HCT116 (cell line): ENCODE results near the gene TNFRSF6B. TPM values are rescaled to one million over a fixed set of nuclear protein-coding genes. Genes with fewer than 3 reads are reported as not detected.
A peak's percentile ranks its signal among the peaks of the same experiment; 100 is the strongest.

Source experiments
- ATAC-seq: fragments of 200-7000 bp; cut with Tn5 transposase; 2 replicates; pipeline ENCODE4 v1.9.1; 2020; ENCODE audit warnings: mild to moderate bottlenecking, moderate library complexity
- BruUV-seq: library from RNA; stranded (reverse); fragments of 400-500 nt; replicated peaks from 2 replicates; lab custom pipeline; 2021; lab: Mats Ljungman, UMichigan
- CTCF ChIA-PET: fragments of 300-600 bp; sonication (Branson Sonifier 250); formaldehyde crosslinking; loops from one replicate; lab custom pipeline; 2021; ENCODE audit warnings: antibody characterized with exemption; lab: Charles Lee
- POLR2A ChIA-PET: fragments of 300-600, 350-600 bp; sonication (Branson Sonifier 250); formaldehyde crosslinking; loops from one replicate; lab custom pipeline; 2021; ENCODE audit warnings: antibody characterized with exemption; lab: Charles Lee
- RAD21 ChIA-PET, 2 experiments: fragments of 300-600 bp; sonication (Branson Sonifier 250); formaldehyde crosslinking; loops; one replicate each; lab custom pipeline; 2023; ENCODE audit warnings: low total read pairs in 2 of 2; ENCODE audit not compliant: uncharacterized antibody in 2 of 2, unreplicated experiment in 2 of 2, low non-redundant PET in 1 of 2; lab: Charles Lee
- DNase-seq: peaks from one replicate; pipeline ENCODE4 v3.0.0-alpha.2; 2010; ENCODE audit warnings: low read depth, low spot score
- H2AFZ ChIP-seq: fragments of 200-600 bp; shearing (Covaris generic), sonication (generic); 2 replicates; pipeline ENCODE4 v1.6.1; 2017; ENCODE audit warnings: low read depth, mixed run types, mixed read lengths, antibody characterized with exemption, low read length; ENCODE audit not compliant: poor library complexity, severe bottlenecking
- H3K27ac ChIP-seq: 2 replicates; pipeline ENCODE4 v1.5.1; 2012; ENCODE audit warnings: low read depth, low read length
- H3K27me3 ChIP-seq: fragments of 200-600 bp; sonication (generic); 2 replicates; pipeline ENCODE4 v1.6.1; 2016; ENCODE audit warnings: mixed run types, low read length, mixed read lengths; ENCODE audit not compliant: insufficient read depth
- H3K36me3 ChIP-seq, 2 experiments: fragments of 200-500 bp in 1 of 2; fragments of 200-600 bp in 1 of 2; sonication (Bioruptor generic) in 1 of 2; sonication (generic) in 1 of 2; 2 replicates each; pipeline versions ENCODE4 v1.5.1 to v1.6.1; 2014 to 2016; ENCODE audit warnings: low read length in 2 of 2, inconsistent platforms in 1 of 2, mixed read lengths in 1 of 2, mixed run types in 1 of 2; ENCODE audit not compliant: insufficient read depth in 2 of 2, control insufficient read depth in 1 of 2
- H3K4me1 ChIP-seq, 2 experiments: fragments of 200-600 bp in 1 of 2; sonication (generic) in 1 of 2; 2 replicates each; pipeline versions ENCODE4 v1.5.1 to v1.6.1; 2012 to 2017; ENCODE audit warnings: low read length in 2 of 2, inconsistent platforms in 1 of 2, mild to moderate bottlenecking in 1 of 2, mixed read lengths in 1 of 2, mixed run types in 1 of 2, moderate library complexity in 1 of 2; ENCODE audit not compliant: insufficient read depth in 2 of 2, control insufficient read depth in 1 of 2
- H3K4me2 ChIP-seq: fragments of 200-600 bp; sonication (generic); 2 replicates; pipeline ENCODE4 v1.6.1; 2017; ENCODE audit warnings: mixed run types, low read length, mixed read lengths
- H3K4me3 ChIP-seq, 2 experiments: fragments of 200-600 bp in 1 of 2; sonication (generic) in 1 of 2; replicated peaks in 1 of 2; 2 replicates each; pipeline ENCODE4 v1.5.1; 2011 to 2016; ENCODE audit warnings: low read length in 2 of 2, control low read depth in 1 of 2, low read depth in 1 of 2, mild to moderate bottlenecking in 1 of 2, mixed read lengths in 1 of 2, mixed run types in 1 of 2
- H3K79me2 ChIP-seq: fragments of 200-600 bp; sonication (generic); 2 replicates; pipeline ENCODE4 v1.6.1; 2017; ENCODE audit warnings: mild to moderate bottlenecking, mixed run types, low read length, moderate library complexity, mixed read lengths; ENCODE audit not compliant: insufficient read depth
- H3K9ac ChIP-seq: fragments of 200-600 bp; sonication (generic); 2 replicates; pipeline ENCODE4 v1.6.1; 2016; ENCODE audit warnings: low read length, mixed read lengths
- H3K9me2 ChIP-seq: fragments of 200-600 bp; sonication (generic), shearing (Covaris generic); 2 replicates; pipeline ENCODE4 v1.6.1; 2017; ENCODE audit warnings: mixed run types, mild to moderate bottlenecking, moderate library complexity; ENCODE audit not compliant: insufficient read depth
- H3K9me3 ChIP-seq, 2 experiments: fragments of 200-500 bp in 1 of 2; fragments of 200-600 bp in 1 of 2; sonication (Bioruptor generic) in 1 of 2; sonication (generic) in 1 of 2; 2 replicates each; pipeline ENCODE4 v1.6.1; 2014 to 2017; ENCODE audit warnings: low read length in 2 of 2, mixed read lengths in 2 of 2, inconsistent platforms in 1 of 2, low read depth in 1 of 2, mild to moderate bottlenecking in 1 of 2, mixed run types in 1 of 2, moderate library complexity in 1 of 2; ENCODE audit not compliant: control insufficient read depth in 1 of 2, insufficient read depth in 1 of 2
- H4K20me1 ChIP-seq: fragments of 200-600 bp; sonication (generic), shearing (Covaris generic); 2 replicates; pipeline ENCODE4 v1.6.1; 2017; ENCODE audit warnings: mixed run types, mild to moderate bottlenecking, moderate library complexity; ENCODE audit not compliant: insufficient read depth
- EZH2 ChIP-seq: fragments of 200-600 bp; sonication (generic); IDR thresholded peaks from 2 replicates; pipeline ENCODE4 v1.6.1; 2017; ENCODE audit warnings: antibody characterized with exemption, mixed run types
- EZH2phosphoT487 ChIP-seq: fragments of 200-600 bp; IDR thresholded peaks from 2 replicates; pipeline ENCODE4 v1.6.1; 2018; ENCODE audit warnings: antibody characterized with exemption, borderline replicate concordance
- POLR2AphosphoS5 ChIP-seq: IDR thresholded peaks from 2 replicates; pipeline ENCODE4 v1.6.1; 2011; ENCODE audit warnings: mild to moderate bottlenecking, low read depth, low read length, moderate library complexity
- intact Hi-C: fragments of 100-400 bp; cut with micrococcal nuclease; formaldehyde crosslinking; loops from 2 replicates; pipeline ENCODE4 v1.10.0; 2022
- total RNA-seq: library from RNA; stranded (reverse); gene quantifications from one replicate; pipeline ENCODE4 v1.2.1, GENCODE V29; 2021; ENCODE audit not compliant: unreplicated experiment

Gene TNFRSF6B
- total RNA-seq, 1 experiment from 2014 or later, result 147 TPM

DNA sequence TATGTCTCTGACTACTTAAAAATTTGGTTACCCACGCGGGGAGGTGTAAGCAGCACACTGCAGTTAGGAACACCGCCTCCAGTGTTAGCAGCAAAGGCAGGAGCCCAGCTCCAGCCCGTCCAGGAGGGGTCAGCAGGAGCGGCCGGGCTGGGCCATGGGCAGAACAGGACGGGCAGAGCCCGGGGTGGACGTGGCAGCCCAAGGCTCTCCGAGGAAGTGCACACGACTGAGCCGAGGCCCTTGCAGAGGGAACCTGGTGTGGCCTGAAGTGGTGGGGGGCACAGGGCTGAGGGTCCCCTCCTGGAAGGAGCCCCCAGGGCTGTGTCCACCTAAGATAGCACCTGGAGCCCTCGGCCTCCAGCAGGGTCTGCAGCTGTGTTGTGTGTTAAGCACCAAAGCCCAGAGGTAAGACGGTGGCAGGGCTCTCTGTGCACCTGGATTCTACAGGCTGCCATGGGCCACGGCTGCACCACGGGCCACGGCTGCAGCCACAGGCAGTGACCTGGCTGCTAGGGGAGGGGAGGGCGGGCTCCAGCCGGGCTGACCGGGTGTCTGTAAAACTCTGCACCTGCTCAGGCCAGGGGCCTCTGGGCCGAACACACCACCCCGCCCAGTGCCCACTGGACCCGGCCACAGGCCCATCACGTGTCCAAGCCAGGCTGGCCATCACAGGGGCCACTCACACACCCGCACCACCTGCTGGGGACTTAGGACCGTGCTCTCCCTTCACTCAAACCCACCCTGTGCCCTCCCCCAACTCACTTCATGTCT, 49.7 kb downstream of the TNFRSF6B start:
- ATAC-seq, result no peak
- H4K20me1 ChIP-seq, result no peaks in the 10 kb centered on the region
- no peak for DNase-seq
- no peak overlapping the region for H3K4me2 ChIP-seq
- H3K4me3 ChIP-seq, result no peak overlapping the region
- ChIA-PET CTCF (no interaction called here), RAD21 (no interaction called here), POLR2A (no interaction called here)
- BruUV-seq, result no TSS peak
- H3K9me3 ChIP-seq, result no peaks in the 10 kb centered on the region
- H3K9me2 ChIP-seq, result no peaks in the 10 kb centered on the region
- intact Hi-C loops, result no loop called here
- TF ChIP-seq POLR2AphosphoS5 (peak; percentile 29; the same call in 1 of the 2 replicates), EZH2 (no peak)
- peaks cover 3 to 23% of the 10 kb centered on the region in 2 experiments; a peak in 2 of 4 replicates for H3K36me3 ChIP-seq
- no peaks in the 10 kb centered on the region for H3K27me3 ChIP-seq
- no peak overlapping the region for H2AFZ ChIP-seq
- no peak overlapping the region; the same call in 1 of the 2 replicates for H3K27ac ChIP-seq
- peaks cover 12% of the 10 kb centered on the region for H3K79me2 ChIP-seq
- H3K4me1 ChIP-seq, result peaks cover 7 to 10% of the 10 kb centered on the region in 2 experiments; a peak in 3 of 4 replicates
- H3K9ac ChIP-seq, result no peak overlapping the region

DNA sequence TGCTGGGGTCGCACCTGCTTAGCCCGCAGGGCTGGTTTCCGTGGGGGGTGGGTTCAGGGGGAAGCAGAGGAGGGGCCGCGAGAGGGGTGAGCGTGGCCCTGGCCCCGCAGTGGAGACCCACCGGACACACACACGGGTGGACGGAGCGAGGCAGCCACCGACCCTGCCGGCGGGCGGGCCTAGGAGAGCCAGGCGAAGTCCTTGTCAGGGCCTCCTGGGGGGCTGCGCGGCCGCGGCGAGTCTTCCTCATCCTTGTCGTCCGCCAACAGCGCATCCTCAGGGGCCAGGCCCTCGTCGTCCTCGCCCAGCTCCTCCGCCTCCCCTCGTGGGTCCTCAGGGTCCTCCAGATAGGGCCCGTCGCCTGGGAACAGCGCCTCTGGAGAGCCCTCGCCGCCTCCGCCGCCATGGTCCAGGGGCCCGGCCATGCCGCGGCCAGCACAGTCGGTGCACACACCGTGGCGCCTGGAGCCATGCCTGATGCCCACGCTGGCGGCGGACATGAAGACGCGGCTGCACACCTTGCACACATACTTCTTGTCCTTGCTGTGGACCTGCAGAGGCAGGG, 50.4 kb downstream of the TNFRSF6B start:
- ChIA-PET RAD21 (no interaction called here), CTCF (no interaction called here), POLR2A (no interaction called here)
- Histone ChIP-seq H3K9ac (no peak overlapping the region), H3K79me2 (peaks cover 5% of the 10 kb centered on the region; the same call in 1 of the 2 replicates), H3K4me3 (no peak overlapping the region), H2AFZ (no peak overlapping the region), H3K9me3 (no peaks in the 10 kb centered on the region), H3K27ac (no peak overlapping the region), H3K4me1 (peaks cover under 1 to 3% of the 10 kb centered on the region in 2 experiments; a peak in 3 of 4 replicates), H3K4me2 (no peak overlapping the region), H3K27me3 (no peaks in the 10 kb centered on the region), H3K36me3 (peaks cover 3 to 17% of the 10 kb centered on the region in 2 experiments; a peak in 2 of 4 replicates), H4K20me1 (no peaks in the 10 kb centered on the region), H3K9me2 (no peaks in the 10 kb centered on the region)
- no peak for DNase-seq
- BruUV-seq, result no TSS peak
- intact Hi-C loops, result no loop called here
- ATAC-seq, result no peak
- TF ChIP-seq EZH2phosphoT487, result no peak
